PFSK-1 (cell line): Measurements from ENCODE around the gene MPDZ.

Experiments used
- POLR2AphosphoS5 ChIP-seq: IDR thresholded peaks from 2 replicates; pipeline ENCODE4 v1.6.1; 2012; ENCODE audit warnings: low read depth, mild to moderate bottlenecking, control low read depth, low read length, moderate library complexity
- SIN3A ChIP-seq: IDR thresholded peaks from 2 replicates; pipeline ENCODE4 v1.6.1; 2012; ENCODE audit warnings: mild to moderate bottlenecking, low read length, moderate library complexity, borderline replicate concordance; ENCODE audit not compliant: insufficient read depth
- TAF1 ChIP-seq: IDR thresholded peaks from 2 replicates; pipeline ENCODE4 v1.6.1; 2012; ENCODE audit warnings: low read length, control low read depth, borderline replicate concordance; ENCODE audit not compliant: insufficient read depth
- TF ChIP-seq, protein P1 (sequence below), 2 experiments: IDR thresholded peaks; 2 replicates each; pipeline versions ENCODE4 v1.6.1 to v1.8.0; 2011 to 2012; ENCODE audit warnings: low read depth in 2 of 2, low read length in 2 of 2, control low read depth in 1 of 2, inconsistent platforms in 1 of 2, mild to moderate bottlenecking in 1 of 2, moderate library complexity in 1 of 2; ENCODE audit not compliant: insufficient read depth in 1 of 2

DNA sequence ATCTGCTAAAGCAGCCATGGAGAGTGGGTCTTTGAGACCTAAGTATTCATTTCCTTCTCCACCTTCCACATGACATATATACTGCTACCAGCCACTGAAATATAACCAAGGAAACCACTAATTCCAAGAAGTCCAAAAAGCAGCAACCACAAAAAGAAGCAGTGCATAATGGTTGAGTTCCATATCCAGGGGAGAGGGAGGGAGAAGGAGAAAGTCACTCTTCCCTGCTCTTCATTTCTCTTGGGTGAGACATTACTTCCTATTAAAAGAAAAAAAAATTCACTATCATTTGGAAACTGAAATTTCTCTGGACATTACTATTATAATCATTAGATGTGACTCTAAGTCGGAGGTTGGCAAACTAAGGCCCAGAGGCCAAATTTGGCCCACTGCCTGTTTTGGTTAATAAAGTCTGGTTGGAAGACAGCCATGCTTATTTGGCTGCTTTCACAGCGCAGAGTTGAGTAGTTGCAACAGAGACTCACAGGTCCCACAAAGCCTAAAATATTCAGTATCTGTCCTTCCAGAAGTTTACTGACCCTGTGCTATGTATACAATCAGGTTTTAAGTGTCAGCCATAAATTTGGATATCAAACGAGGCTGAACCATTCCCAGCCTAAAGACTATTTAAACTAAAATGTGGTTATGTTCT lies 168.6 kb downstream of the MPDZ start:
- TF ChIP-seq, protein P1, sequence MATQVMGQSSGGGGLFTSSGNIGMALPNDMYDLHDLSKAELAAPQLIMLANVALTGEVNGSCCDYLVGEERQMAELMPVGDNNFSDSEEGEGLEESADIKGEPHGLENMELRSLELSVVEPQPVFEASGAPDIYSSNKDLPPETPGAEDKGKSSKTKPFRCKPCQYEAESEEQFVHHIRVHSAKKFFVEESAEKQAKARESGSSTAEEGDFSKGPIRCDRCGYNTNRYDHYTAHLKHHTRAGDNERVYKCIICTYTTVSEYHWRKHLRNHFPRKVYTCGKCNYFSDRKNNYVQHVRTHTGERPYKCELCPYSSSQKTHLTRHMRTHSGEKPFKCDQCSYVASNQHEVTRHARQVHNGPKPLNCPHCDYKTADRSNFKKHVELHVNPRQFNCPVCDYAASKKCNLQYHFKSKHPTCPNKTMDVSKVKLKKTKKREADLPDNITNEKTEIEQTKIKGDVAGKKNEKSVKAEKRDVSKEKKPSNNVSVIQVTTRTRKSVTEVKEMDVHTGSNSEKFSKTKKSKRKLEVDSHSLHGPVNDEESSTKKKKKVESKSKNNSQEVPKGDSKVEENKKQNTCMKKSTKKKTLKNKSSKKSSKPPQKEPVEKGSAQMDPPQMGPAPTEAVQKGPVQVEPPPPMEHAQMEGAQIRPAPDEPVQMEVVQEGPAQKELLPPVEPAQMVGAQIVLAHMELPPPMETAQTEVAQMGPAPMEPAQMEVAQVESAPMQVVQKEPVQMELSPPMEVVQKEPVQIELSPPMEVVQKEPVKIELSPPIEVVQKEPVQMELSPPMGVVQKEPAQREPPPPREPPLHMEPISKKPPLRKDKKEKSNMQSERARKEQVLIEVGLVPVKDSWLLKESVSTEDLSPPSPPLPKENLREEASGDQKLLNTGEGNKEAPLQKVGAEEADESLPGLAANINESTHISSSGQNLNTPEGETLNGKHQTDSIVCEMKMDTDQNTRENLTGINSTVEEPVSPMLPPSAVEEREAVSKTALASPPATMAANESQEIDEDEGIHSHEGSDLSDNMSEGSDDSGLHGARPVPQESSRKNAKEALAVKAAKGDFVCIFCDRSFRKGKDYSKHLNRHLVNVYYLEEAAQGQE (IDR thresholded peaks at IDR 0.05; ENCODE audit: insufficient read depth in 1 of 2, low read depth in 2 of 2, low read length in 2 of 2): no peak
- TF ChIP-seq POLR2AphosphoS5 (no peak), TAF1 (no peak), SIN3A (no peak)
